OCI-LY7 (cell line): ENCODE results near the gene NOTCH4. TPM values are rescaled to one million over a fixed set of nuclear protein-coding genes. Genes with fewer than 3 reads are reported as not detected.

Experiments
- BruUV-seq: library from RNA; stranded (reverse); fragments of 400-500 nt; replicated peaks from 2 replicates; lab custom pipeline; 2021; lab: Mats Ljungman, UMichigan
- CTCF ChIA-PET: fragments of 300-600 bp; sonication (Branson Sonifier 250); formaldehyde crosslinking; loops from one replicate; lab custom pipeline; 2022; ENCODE audit warnings: antibody characterized with exemption; ENCODE audit not compliant: unreplicated experiment; lab: Charles Lee
- POLR2A ChIA-PET: fragments of 300-600 bp; sonication (Branson Sonifier 250); formaldehyde crosslinking; loops from one replicate; lab custom pipeline; 2022; ENCODE audit warnings: antibody characterized with exemption; lab: Charles Lee
- DNase-seq: peaks from one replicate; pipeline ENCODE4 v3.0.0-alpha.2; 2015; ENCODE audit warnings: low spot score
- H2AFZ ChIP-seq: fragments of 200-600 bp; sonication (generic), shearing (Covaris generic); 2 replicates; pipeline ENCODE4 v1.6.1; 2014; ENCODE audit warnings: mild to moderate bottlenecking, antibody characterized with exemption, low read length, moderate library complexity
- H3K27ac ChIP-seq: fragments of 200-600 bp; sonication (generic); 2 replicates; pipeline ENCODE4 v1.5.1; 2014; ENCODE audit warnings: mixed run types, low read depth, mild to moderate bottlenecking, moderate library complexity, low read length, inconsistent platforms; ENCODE audit not compliant: poor library complexity, severe bottlenecking
- H3K36me3 ChIP-seq: fragments of 200-600 bp; sonication (generic); 2 replicates; pipeline ENCODE4 v1.6.1; 2014; ENCODE audit warnings: mild to moderate bottlenecking, antibody characterized with exemption, low read length, moderate library complexity, mixed read lengths; ENCODE audit not compliant: insufficient read depth
- H3K4me1 ChIP-seq: fragments of 200-600 bp; sonication (generic); 2 replicates; pipeline ENCODE4 v1.5.1; 2014; ENCODE audit warnings: mild to moderate bottlenecking, low read length; ENCODE audit not compliant: insufficient read depth, poor library complexity, severe bottlenecking
- H3K4me2 ChIP-seq: fragments of 200-600 bp; sonication (generic); 2 replicates; pipeline ENCODE4 v1.6.1; 2014; ENCODE audit warnings: mild to moderate bottlenecking, low read length
- H3K4me3 ChIP-seq: fragments of 200-600 bp; sonication (generic); 2 replicates; pipeline ENCODE4 v1.5.1; 2014; ENCODE audit warnings: mild to moderate bottlenecking, low read depth, low read length; ENCODE audit not compliant: poor library complexity, severe bottlenecking
- H3K79me2 ChIP-seq: fragments of 200-600 bp; sonication (generic); 2 replicates; pipeline ENCODE4 v1.6.1; 2016; ENCODE audit warnings: low read depth, mild to moderate bottlenecking, low read length, moderate library complexity, mixed read lengths; ENCODE audit not compliant: insufficient read depth
- H3K9me2 ChIP-seq: fragments of 200-600 bp; sonication (generic); 2 replicates; pipeline ENCODE4 v1.6.1; 2016; ENCODE audit warnings: mild to moderate bottlenecking, low read length, mixed read lengths; ENCODE audit not compliant: insufficient read depth
- H3K9me3 ChIP-seq: fragments of 200-600 bp; sonication (generic); 2 replicates; pipeline ENCODE4 v1.6.1; 2014; ENCODE audit warnings: mild to moderate bottlenecking, mixed run types, low read length, mixed read lengths
- H4K20me1 ChIP-seq: fragments of 200-600 bp; sonication (generic); 2 replicates; pipeline ENCODE4 v1.6.1; 2014; ENCODE audit warnings: mild to moderate bottlenecking, antibody characterized with exemption, low read length, moderate library complexity, mixed read lengths; ENCODE audit not compliant: insufficient read depth
- CTCF ChIP-seq: fragments of 200-600 bp; sonication (generic); conservative IDR thresholded peaks from 2 replicates; pipeline ENCODE4 v1.5.1; 2014; ENCODE audit warnings: mild to moderate bottlenecking, antibody characterized with exemption, low read length, moderate library complexity, mixed read lengths
- EZH2phosphoT487 ChIP-seq: fragments of 200-600 bp; sonication (generic); IDR thresholded peaks from 2 replicates; pipeline ENCODE4 v1.6.1; 2018; ENCODE audit warnings: low read depth, borderline replicate concordance, mild to moderate bottlenecking, mixed run types, antibody characterized with exemption, low read length, moderate library complexity, mixed read lengths
- intact Hi-C: fragments of 100-400 bp; cut with micrococcal nuclease; formaldehyde crosslinking; loops from one replicate; pipeline ENCODE4 v1.10.0; 2022; ENCODE audit not compliant: unreplicated experiment
- total RNA-seq, 2 experiments: library from RNA; depleted of rRNA in 1 of 2; stranded (reverse); fragments of >200 nt in 1 of 2; shearing (Covaris generic) in 1 of 2; gene quantifications; 2 replicates each; pipeline ENCODE4 v1.2.3, GENCODE V29; 2014 to 2022

NOTCH4 gene
- total RNA-seq, 2 experiments from 2014 or later: 1.4 to 2.4 TPM

DNA sequence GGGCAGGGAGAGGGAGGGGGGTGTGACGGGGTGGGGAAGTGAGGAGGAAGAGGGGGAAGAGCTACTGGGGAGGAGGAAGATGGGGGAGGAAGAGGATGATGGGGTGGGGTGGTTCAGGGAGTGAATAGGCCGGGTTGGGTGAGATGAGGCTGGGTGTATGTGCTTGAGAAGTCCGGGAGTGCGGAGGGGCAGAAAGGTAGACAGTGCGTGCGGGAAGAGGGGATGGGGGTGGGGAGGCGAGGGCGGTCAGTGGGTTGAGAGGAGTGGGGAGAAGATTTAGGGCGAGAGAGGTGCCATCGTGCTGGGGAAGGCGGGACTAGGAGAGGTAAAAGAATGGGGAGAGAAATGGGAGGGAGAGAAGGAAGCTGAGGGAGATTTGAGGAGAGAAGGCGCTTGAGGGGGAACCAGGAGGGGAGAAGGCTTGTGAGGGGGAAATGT lies 30.9 kb upstream of the NOTCH4 start:
- no peak for TF ChIP-seq CTCF
- no peak for TF ChIP-seq EZH2phosphoT487
- Histone ChIP-seq H2AFZ (peak overlapping the region; percentile 23; the same call in 1 of the 2 replicates), H3K79me2 (no peaks in the 10 kb centered on the region), H3K9me3 (peaks cover 2% of the 10 kb centered on the region; the same call in 1 of the 2 replicates), H3K4me1 (peaks cover 12% of the 10 kb centered on the region), H3K4me3 (no peak overlapping the region), H3K9me2 (no peaks in the 10 kb centered on the region), H4K20me1 (no peaks in the 10 kb centered on the region), H3K27ac (no peak overlapping the region), H3K36me3 (no peaks in the 10 kb centered on the region; the same call in 1 of the 2 replicates), H3K4me2 (no peak overlapping the region)
- no peak for DNase-seq
- BruUV-seq: no TSS peak
- ChIA-PET POLR2A (interaction anchor here (0.6 to 1.3 kb wide), 4 partner anchors 9 to 542 kb away, joined by 3 to 5 read pairs (median 4); no protein-coding TSS in a partner anchor), CTCF (no interaction called here)
- intact Hi-C loops: no loop called here

GRCh38 chr6:32252331-32253009 lies 28.6 kb upstream of the NOTCH4 start:
- DNase-seq: peak; percentile 24
- peaks cover 8% of the 10 kb centered on the region; the same call in 1 of the 2 replicates for H3K36me3 ChIP-seq
- no peak overlapping the region for H3K4me3 ChIP-seq
- POLR2A ChIA-PET: interaction anchor here (0.7 to 1.5 kb wide), 2 partner anchors 19 to 172 kb away, joined by 3 read pairs; no protein-coding TSS in a partner anchor
- peak overlapping the region; percentile 80 for H2AFZ ChIP-seq
- CTCF ChIA-PET: no interaction called here
- intact Hi-C loops: no loop called here
- H4K20me1 ChIP-seq: no peaks in the 10 kb centered on the region
- no peak for TF ChIP-seq CTCF
- no peak for TF ChIP-seq EZH2phosphoT487
- peaks cover 12% of the 10 kb centered on the region for H3K4me1 ChIP-seq
- H3K27ac ChIP-seq: no peak overlapping the region
- H3K79me2 ChIP-seq: no peaks in the 10 kb centered on the region
- peak overlapping the region; percentile 16; the same call in 1 of the 2 replicates for H3K4me2 ChIP-seq
- peaks cover 23% of the 10 kb centered on the region for H3K9me3 ChIP-seq
- no peaks in the 10 kb centered on the region for H3K9me2 ChIP-seq
- BruUV-seq: no TSS peak

- BruUV-seq: no TSS peak
- H3K79me2 ChIP-seq: no peaks in the 10 kb centered on the region
- POLR2A ChIA-PET: interaction anchor here (0.6 to 1.2 kb wide), 4 partner anchors 13 to 722 kb away, joined by 3 to 5 read pairs (median 3); partner anchors contain the start of gene NOTCH4
Measured at GRCh38 chr6:32249262-32249661, 25.4 kb upstream of the NOTCH4 start.

More at GRCh38 chr6:32249262-32249661, 25.4 kb upstream of the NOTCH4 start:
- CTCF ChIA-PET: no interaction called here
- Histone ChIP-seq H4K20me1 (no peaks in the 10 kb centered on the region), H2AFZ (no peak overlapping the region), H3K4me2 (no peak overlapping the region), H3K27ac (no peak overlapping the region), H3K9me3 (peaks cover 23% of the 10 kb centered on the region), H3K4me1 (peaks cover 26% of the 10 kb centered on the region), H3K4me3 (no peak overlapping the region), H3K36me3 (peaks cover 8% of the 10 kb centered on the region; the same call in 1 of the 2 replicates), H3K9me2 (no peaks in the 10 kb centered on the region)
- TF ChIP-seq EZH2phosphoT487: no peak
- no peak for TF ChIP-seq CTCF
- intact Hi-C loops: loop anchor here (5.0 to 10.0 kb wide), 3 partner anchors 148 to 548 kb away; no protein-coding TSS in a partner anchor
- no peak for DNase-seq
